GM12873 (cell line): ENCODE measurements around the gene CTBP2.

Source experiments
- TF ChIP-seq, protein P1 (sequence below): IDR thresholded peaks from 2 replicates; pipeline ENCODE4 v1.5.1; 2012; ENCODE audit warnings: low read depth, mild to moderate bottlenecking, moderate library complexity, low read length, control low read depth; ENCODE audit not compliant: insufficient read depth; ENCODE audit errors: missing control alignments

Gene CTBP2

DNA sequence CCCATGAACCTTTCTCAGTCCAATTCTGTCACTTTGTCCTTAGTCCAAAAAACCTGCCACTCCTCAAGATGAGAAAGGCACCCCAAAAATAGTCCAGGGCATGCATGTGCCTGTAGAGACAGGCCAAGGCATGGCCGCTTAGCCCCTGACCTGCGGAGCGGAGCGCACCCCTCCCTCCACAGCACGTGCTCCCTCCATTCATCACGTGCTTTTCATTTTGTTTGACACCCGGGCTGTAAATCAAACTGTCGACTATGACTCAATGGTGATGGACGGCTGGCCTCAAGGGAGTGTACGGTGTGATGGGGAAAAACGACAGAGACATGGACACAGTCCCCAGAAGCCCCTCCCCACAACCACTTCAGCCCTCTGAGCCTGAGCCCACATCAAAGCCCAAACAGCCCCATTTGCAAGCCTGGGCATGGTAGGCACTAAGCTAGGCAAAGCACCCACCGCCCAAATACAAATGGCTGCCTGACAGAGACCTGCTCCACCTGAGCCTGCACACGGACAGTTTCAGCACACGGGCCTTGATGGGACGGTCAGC is 127.8 kb downstream of the CTBP2 start:
- TF ChIP-seq, protein P1, sequence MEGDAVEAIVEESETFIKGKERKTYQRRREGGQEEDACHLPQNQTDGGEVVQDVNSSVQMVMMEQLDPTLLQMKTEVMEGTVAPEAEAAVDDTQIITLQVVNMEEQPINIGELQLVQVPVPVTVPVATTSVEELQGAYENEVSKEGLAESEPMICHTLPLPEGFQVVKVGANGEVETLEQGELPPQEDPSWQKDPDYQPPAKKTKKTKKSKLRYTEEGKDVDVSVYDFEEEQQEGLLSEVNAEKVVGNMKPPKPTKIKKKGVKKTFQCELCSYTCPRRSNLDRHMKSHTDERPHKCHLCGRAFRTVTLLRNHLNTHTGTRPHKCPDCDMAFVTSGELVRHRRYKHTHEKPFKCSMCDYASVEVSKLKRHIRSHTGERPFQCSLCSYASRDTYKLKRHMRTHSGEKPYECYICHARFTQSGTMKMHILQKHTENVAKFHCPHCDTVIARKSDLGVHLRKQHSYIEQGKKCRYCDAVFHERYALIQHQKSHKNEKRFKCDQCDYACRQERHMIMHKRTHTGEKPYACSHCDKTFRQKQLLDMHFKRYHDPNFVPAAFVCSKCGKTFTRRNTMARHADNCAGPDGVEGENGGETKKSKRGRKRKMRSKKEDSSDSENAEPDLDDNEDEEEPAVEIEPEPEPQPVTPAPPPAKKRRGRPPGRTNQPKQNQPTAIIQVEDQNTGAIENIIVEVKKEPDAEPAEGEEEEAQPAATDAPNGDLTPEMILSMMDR = no peak

DNA sequence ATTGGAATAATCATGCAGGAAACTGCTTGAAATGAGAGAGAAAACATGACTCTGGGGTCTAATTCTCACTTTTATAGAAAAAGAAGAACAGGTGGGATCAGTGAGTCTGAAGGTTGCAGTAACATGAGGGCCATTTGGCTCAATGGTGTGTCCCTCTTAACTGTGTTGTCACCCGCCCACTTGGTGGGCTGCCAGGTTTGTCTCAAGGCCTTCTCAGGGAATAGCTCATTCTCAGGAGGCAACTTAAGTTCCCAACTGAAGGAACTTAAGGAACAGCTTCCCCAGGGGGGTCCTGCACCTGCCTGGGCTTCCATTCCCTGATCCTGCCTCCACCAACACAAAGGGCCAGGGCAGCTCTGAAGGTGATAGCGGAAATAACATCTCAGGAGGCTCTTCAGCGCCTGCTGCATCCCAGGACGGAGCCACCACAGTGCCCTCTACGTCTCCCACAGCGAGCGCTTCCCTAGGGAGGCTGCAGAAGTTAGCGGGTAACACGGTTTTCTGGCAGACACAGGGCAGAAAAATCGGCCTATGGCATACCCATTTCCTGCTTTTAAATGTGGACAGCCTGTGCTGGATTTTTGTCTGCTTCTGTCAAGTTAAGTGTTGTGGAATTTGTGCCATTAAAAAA is 129.7 kb downstream of the CTBP2 start:
- TF ChIP-seq, protein P1 = no peak

DNA sequence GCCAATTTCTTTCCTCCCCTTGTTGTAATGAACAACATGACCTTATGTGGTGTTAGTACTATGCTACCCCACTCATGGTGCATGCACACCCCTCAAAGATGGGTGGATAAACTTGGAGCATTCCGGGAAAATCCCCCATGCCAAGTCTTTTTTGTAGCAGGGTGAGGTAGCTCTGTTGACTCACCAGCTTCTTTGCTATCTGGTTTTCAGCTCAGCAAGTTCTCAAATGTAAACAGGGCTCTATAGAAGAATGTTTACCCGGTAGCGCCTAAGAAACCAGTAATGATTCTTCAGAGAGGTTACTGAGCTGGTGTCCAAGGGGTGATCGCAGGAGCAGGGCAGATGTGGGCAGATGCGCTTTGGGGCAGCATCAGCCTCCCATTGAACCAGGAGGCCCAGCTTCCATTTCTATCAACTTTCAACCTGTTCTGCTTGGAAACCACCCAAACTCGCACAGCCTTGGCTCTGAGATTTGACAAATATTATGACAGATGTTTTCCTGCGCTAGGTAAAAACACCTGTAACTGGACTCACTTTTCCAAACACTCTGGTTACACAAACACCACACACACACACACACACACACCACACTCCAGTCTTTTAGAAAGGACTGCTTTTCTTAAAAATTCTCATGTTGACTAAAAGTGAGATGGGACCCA is 130.7 kb downstream of the CTBP2 start:
- TF ChIP-seq, protein P1 = no peak

DNA sequence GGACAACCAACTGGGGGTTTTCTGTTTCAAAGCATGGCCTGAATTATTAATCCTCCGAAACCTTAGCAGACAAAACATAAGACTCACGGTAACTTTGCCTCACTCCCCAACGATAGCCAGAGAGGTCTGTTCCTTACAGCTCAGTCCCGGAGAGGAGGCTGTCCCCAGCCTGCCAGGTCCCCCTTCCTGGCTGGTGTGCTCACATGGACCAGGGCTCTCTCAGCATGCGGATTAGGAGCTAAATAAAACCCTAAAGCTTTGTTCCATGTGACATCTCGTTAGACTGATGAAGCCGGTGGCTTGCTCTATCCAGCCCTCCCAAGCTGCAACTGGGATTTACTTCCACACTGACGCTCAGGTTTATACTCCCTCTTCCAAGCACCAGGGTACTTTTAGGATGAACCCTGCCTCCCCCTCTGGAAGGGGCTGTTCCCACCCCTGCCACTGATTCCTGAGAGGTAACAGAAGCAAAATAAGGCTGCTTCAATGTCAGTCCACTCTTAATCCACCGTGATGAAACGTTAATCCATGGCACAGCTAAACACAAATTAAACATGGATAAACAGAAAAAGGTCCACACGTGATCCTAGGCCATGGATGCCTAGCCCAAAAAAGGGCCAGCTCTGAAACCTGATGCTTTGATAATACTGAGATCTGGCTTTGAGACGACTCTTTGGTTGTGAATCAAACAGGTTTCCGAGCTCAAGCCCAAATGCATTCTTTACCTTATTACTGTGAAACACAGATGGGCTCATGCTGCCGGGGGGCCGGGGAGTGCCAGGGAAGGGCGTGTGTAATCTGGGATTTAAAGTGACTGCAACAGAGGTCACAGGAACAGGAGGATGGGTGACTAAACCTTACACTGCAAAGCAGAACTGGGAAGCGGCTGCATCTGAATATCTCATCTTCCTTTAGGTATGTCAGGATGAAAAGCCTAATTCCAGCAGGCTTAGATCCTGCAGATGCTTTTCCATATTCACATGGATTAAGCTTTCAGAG is 132.2 kb downstream of the CTBP2 start:
- TF ChIP-seq, protein P1 = no peak

DNA sequence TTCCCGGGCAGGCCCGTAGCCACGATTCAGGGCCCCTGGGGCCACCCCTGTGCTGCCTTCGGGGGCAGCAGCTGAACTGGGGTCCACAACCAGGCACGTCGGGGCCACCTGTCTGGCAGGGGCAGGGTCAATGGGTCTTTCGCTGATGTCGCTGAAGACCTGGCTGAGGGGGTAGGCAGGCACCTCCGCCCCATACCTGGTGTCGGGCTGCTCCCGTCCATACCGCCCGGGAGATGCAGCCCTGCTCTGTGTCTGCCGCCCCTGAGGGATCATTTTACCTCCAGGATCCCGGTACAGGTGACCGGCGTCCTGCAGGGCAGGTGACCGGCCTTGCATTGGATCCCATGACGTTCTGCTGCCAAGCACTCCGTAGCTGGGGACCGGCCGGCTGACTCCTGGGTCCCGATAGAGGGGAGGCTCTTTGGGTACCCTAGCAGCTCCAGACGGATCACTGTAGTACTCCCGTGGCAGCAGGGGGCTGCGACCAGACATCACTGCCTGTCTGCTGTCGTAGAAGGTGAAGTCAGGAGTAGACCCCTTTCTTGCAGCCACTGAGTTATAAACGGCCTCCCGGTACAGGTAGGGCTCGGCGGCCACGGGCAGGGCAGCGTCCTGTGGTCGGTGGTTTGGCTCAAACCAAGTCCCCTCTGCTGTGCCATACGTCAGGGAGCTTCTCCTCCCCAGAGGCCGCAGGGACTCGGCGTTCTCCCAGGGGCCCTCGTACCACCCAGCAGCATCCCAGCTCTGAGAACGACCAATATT is 133.2 kb downstream of the CTBP2 start:
- TF ChIP-seq, protein P1 = no peak

DNA sequence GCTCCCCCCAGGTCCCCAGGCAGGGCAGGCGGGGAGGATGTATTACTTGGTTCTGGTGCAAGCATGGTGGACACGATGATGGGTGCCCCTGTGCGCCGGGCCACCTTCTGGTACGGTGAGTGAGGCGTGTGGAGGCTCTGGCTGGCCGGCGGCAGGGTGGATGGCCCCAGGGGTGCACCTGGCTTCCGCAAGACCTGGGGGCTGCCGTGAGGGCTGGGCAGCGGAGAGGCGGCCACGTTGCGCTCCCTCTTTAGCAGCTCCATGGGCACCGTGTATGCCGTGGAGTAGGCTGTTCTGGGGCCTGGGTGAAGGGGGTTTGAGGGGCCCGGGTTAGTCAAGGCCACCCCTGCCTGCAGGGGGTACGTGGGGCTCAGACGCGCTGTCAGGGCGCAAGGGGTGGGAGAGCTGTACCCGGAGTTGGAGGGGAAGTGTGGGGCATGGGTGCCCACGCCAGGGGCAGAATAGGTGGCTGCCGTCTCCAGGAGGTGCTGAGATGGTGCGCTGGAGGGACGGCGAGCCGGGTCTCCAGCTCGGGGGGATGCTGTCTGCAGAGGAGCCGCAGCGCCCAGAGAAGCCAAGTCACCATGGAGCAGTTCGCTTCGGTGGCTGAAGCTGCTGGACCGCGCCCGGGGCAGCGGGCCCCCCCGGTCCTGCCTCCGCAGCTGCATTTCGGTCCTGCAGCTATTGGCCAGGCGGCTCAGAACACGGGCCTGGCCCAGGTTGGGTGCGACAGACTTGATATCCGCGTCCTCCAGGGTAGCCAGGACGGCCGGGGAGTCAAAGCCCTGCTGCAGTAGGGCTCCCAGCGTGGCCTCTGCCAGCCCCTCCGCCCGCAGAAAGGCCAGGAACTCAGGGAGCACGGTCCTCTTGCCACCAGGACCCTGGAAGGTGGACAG is 134.1 kb downstream of the CTBP2 start:
- TF ChIP-seq, protein P1 = no peak
